NCI-H2107 treated with DMSO at 0.1 percent for 48 hours (cell line): ENCODE results near the gene ERFE.
"Not testable (repeated sequence)": the region's sequence is repeated elsewhere in the genome, so short reads cannot be mapped to it uniquely, and the experiment has no call there.

Experiments used
- DNase-seq: peaks from one replicate; lab custom pipeline; 2025; ENCODE audit not compliant: unreplicated experiment; lab: John Stamatoyannopoulos, UW

The ERFE gene

GRCh38 chr2:238168196-238169047, 9.7 kb downstream of the ERFE start:
- DNase-seq = no peak

DNA sequence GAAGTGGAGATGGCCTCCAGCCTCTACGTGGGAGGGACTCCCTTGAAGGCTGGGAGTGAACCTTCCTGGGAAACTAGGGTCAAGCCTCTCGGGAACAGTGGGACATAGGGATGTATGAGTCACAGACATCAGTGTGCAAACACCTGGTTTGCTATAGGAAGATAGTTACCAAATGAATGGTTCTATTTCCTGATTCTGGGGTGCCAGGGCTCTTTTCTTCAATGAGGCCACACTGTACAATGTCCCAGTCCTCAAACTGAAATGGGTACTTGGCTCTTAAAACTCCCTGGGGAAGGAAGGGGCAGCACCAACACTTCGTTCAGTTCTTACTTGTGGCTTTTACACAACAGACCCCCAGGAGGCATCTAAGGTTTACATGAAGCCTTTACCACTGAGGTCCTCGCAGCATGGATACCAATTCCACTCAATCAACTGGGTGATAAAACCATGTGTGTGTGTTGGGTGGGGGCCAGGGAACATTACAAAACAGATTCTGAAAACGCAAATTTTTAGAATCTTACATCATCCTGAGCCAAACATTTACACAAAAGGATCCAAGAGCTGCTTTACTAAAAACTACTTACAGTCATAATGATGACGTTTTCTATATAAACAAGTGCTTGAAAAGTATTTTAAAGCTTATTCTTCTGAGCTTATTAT, 10.4 kb downstream of the ERFE start:
- DNase-seq = no peak

DNA sequence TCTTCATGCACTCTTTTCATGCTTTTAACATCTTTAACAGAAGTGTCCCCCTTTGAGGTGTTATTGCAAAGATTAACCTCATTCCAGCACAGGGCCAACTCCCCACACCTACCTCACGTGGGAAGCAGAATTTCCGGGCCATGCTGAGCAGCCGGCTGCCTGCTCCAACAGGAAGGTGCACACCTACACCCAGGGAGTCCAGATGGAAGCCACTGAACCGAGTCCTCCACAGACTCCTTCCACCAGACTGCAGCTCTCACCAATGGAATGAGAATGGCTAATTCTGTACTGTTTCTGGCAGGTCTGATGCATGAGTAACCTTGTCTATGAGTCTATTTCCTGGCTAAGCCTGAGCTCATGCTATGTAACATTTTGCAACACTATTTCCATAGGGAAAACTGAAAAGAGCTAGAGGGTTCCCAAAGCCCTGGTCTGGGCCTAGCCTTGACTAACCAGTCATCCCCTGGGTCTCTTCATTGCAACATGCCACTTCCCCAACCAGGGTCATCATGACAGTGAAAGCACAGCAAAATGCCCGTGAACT, 11.0 kb downstream of the ERFE start:
- no peak for DNase-seq

DNA sequence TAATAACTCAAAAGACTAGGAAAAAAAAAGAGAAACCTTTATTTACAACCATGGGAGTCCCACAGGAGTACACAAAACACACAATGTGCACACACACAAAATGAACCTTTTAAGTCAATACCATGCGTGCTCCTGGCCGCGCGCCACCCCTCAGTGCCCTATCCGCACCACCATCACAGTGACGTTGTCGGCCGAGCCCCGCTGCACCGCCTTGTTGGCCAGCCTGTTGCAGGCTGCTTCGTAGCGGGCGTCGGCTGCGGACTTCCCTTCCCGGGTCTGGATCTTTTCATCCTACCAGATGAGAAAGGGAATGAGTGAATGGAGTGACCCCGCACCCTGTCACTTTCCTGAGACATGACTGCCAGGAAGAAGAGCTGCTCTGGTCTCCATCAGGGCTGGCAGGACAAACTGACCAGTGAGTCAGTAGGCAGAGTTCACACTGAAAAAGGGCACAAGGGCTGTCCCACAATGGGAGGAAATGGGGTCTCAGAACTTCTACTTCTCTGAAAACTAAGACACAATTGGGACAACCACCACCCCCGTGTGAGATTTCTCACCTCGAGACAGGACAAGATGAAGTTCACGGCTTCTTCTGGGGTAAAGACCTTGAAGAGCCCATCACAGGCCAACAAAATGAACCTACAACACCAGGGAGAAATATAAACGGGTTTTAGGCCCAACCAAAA, 11.8 kb downstream of the ERFE start:
- no peak for DNase-seq

DNA sequence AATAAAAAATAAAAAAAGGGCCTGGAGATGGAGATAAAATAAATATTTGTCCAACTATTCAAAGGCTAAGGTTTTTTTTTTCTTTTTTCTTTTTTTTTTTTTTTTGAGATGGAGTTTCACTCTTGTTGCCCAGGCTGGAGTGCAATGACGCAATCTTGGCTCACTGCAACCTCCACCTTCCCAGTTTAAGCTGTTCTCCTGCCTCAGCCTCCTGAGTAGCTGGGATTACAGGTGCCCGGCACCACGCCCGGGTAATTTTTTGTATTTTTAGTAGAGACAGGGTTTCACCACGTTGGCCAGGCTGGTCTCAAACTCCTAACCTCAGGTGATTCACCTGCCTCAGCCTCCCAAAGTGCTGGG, 12.3 kb downstream of the ERFE start:
- DNase-seq = not testable (repeated sequence)

DNA sequence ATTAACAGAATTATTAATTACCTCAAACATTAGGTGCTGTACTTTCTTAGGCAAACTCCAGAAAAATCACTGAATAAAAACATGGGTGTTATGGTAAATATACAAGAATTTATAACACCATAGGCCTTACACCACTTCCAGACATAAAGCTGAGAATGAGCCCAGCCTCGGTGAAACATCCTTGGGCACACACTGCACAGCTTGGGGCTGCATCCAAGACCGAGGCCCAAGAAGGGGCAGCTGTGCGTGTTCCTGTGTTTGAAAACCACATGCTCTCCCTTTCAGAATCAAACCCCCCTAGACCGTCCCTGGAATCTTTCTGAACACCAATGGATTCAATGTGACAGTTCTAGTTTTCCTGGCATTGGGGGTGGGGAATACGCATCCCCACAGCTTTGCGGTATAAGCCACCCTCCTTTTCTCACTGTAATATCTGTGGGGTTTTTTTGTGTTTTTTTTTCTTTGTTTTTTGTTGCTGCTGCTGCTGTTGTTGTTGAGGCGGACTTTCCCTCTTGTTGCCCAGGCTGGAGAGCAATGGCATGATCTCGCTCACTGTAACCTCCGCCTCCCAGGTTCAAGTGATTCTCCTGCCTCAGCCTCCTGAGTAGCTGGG, 12.9 kb downstream of the ERFE start:
- no peak for DNase-seq

- no peak for DNase-seq
These were observed 13.7 kb downstream of the ERFE start for GRCh38 chr2:238172439-238172838.

DNA sequence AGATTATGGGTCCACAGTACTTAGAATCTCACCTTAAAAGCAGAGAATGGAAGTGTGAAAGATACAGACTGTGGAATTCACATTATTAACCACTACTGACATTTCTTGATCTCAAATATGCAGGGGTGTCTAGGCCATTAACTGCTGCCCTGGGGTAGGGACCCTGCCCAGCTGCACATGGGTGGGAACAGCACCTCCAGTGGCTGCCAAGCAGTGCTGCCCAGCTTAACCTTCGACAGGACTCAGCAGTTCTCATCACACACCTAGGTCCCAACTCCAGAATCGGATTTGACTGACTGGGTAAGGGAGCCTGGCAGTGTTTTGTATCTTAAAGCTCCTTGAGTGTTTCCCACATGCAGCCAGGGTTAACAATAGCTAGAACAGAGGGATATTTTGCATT, 14.9 kb downstream of the ERFE start:
- no peak for DNase-seq

GRCh38 chr2:238174291-238174690, 15.5 kb downstream of the ERFE start:
- DNase-seq = no peak

DNA sequence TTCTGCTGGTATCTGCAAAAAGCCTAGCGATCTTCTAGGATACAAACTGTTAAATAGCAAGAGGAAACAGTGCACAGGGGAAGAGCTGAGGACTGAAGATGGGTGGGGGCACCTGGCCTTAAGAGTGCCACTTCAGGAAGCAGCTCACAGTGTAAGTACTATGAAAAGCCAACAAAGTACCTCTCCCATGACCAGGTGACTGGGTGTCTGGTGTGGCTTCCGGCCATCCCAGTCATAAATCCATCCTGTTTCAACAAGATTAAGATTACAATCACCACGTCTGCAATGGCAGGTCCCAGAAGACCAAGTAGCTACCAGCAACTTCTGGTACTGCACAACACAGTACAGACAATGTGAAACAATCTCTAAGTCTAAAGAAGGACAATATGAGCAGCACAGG, 15.9 kb downstream of the ERFE start:
- no peak for DNase-seq

DNA sequence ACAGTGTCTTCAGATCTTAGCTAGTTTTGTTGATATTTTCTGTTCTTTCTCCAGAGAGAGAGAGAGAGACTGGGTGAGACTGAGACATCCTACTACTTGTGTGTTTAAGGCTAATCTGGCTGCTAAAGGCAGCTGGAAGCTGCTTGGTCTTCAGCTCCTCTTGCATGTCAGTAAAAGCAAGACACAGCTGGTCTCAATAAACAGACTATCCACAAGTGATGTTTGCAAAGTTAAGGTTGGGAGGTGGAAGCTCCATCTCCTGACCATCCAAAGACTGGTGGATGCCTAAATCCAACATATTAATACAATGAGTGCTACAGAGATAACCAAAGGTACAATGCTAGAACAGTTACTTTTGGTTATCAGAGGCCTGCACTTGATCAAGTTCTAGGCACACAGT, 17.8 kb downstream of the ERFE start:
- DNase-seq = no peak

- DNase-seq = no peak
These were observed 21.8 kb downstream of the ERFE start for GRCh38 chr2:238180554-238180953.

DNA sequence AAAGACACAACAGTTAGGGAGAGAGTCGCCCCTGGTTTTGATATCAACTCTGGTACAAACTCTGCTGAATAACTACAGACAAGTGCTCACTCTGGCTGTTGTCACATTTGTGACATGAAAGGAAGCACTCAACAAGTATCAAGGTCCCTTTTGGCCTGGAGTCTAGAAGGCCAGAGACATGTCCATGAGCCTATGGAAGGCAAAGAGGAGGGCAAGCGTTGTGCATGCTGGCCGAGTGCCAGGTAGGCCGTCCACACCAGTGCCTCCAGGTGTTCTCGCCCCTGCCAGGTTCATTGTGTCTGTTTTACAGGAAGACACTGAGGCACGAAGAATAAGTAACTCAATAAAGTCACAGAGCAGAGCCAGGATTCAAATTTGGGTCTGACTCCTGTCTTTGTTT, 23.6 kb downstream of the ERFE start:
- DNase-seq = no peak

- DNase-seq = no peak
These were observed 25.1 kb downstream of the ERFE start for GRCh38 chr2:238183821-238184220.

GRCh38 chr2:238187618-238188548, 29.1 kb downstream of the ERFE start:
- no peak for DNase-seq

DNA sequence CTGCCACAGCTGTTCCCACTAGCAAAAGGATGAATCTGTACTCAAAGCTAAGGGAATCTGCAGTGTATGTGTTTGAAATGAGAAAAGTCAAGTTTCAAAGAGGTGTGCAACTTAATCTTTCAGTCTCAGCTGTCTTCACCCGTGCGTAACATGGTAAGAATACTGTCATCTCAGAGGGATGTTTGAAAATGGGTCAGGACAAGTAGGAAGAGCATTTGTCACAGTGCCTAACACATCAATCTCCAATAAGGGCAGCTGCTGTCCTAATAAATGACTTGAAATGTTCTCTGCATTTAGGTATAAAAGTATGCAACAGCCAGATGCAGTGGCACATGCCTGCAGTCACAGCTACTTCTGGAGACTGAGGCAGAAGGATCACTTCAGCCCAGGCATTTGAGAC, 31.7 kb downstream of the ERFE start:
- DNase-seq = no peak

- DNase-seq = no peak
These were observed 43.7 kb downstream of the ERFE start for GRCh38 chr2:238202326-238203093.

DNA sequence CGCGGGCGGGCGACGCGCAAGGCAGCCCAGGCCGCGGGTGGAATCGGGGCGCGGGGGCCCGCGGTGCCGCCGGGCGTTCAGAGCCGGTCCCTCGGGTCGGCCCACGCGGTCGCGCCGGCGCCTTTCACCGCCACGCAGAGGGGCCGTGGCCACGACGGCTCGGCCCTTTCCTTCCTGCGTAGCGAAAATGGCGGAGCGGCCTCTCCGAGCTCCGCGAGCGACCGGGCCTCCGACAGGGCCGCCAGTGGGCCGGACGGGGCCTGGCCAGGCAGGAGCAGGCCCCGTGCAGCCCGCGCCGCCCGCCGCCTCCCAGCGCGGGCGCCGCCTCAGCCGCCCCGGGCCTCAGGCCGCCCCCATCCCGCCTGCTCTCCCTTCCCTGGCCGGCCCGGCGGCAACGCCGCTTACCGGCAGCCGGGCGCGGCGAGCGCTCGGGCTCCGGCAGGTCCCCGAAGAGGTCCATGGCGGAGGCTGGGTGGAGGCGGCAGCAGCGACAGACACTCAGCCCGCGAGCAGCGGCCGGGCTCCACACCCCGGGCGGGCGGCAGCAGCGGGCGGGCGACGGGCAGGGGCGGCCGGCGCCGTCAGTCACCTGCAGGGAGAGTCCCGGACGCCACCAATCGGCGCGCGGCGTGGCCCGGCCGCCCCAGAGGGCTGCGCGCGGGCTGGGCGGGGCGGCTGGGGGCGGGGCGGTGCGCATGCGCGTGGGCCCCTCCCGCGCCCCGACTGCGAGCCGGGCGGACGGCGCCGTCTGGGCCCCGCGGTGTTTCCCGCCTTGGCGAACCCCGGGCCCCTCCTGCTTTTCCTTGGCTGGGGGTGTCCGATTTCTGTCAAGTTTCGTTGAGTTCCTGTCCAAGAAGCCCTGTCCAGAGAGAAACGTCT, 44.6 kb downstream of the ERFE start, which contains the start of gene ILKAP:
Gene ILKAP (minus strand): TSS at position 602 of the 879 bp plus-strand sequence. CDS start 142 bp downstream, at position 460.
- peak; percentile 60 for DNase-seq
